NOMO-1 (cell line): Measurements from ENCODE around the gene H1-8.
"Not testable (repeated sequence)": the region's sequence is repeated elsewhere in the genome, so short reads cannot be mapped to it uniquely, and the experiment has no call there.

Experiments
- DNase-seq, 2 experiments: peaks; one replicate each; lab custom pipeline; 2025; ENCODE audit not compliant: unreplicated experiment in 2 of 2; lab: John Stamatoyannopoulos, UW

The H1-8 gene

DNA sequence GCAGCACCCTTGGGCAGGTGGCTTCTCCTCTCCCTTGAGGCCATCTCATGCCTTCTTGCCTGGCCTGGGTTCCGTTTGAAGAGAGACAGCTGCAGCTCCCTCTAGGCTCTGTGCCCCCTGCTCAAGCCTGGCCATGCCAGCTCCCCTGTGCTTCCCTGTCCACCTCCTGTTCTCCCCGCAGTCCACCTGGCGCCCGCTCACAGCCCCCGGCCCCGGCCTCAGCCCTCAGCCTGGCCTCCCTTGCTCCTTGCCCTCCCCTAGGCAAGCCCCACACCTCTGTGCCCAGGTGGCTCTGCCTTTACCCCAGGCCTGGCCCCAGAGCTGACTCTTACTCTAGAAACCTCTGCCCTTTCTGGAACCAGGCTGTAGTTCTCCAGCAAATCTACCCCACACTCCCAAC is 28.4 kb upstream of the H1-8 start:
- no peak for DNase-seq

DNA sequence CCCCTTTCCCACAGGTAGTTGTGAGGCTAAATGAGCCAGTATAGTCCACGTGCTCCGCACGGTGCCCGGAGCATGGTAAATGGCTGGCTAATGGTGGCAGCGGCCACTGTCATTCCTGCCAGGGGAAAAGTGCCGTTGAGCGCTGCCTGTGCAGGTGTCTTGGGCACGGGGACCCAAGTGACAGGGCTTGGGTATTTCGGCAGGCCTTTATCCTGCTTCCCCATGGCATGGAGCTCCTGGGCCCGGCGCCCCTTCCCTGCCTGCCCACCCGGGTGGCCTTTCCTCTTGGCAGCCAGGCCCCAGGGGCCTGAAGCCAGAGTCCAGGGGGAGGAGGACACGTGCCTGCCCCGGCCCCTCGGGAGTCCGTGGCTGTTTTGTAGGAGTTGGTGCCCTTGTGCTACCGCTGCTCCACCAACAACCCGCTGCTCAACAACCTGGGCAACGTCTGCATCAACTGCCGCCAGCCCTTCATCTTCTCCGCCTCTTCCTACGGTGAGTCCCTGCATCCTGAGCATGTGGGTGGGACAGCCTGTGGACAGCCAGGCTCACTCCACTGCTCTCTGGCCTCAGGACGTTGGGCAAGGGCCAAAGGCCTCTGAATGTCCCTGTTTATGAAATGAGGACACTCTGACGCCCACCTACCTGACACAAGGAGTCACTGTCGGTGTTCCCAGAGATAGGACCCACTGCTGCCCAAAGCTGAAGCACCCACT is 27.7 kb upstream of the H1-8 start:
- not testable (repeated sequence) for DNase-seq

DNA sequence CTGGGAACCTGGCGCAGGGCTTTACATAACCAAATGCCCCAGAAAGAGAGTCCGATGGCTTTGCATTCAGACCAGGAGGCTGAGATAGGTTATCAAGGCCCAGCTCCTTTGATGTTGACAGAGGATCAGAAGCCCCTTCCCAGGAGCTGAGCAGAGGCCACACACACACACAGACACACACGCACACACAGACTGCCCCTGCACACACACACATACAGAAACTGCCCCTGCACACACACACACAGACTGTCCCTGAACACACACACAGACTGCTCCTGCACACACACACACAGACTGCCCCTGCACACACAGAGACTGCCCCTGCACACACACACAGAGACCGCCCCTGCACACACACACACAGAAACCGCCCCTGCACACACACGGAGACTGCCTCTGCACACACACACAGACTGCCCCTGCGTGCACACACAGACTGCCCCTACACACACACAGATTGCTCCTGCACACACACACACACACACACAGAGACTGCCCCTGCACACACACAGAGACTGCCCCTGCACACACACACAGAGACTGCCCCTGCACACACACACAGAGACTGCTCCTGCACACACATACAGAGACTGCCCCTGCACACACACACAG is 27.0 kb upstream of the H1-8 start:
- DNase-seq = not testable (repeated sequence)

DNA sequence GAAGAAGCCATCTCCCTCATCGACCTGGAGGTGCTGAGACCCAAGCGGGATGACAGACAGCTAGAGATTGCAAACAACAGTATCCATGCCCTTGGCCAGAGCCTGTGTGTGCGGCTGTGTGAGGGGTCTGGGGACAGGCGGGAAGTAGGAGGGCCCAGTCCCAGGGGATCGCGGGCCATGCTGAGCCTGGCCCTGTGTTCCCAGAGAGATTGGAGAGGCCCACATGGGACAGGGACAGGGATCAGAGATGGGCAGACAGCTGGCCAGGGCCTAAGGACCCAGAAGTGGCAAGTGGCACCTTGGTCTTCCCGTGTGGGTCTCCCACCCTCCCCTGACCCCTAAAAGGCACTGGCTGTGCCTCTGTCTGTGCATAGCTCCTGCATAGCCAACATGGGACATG is 25.5 kb upstream of the H1-8 start:
- DNase-seq = no peak

DNA sequence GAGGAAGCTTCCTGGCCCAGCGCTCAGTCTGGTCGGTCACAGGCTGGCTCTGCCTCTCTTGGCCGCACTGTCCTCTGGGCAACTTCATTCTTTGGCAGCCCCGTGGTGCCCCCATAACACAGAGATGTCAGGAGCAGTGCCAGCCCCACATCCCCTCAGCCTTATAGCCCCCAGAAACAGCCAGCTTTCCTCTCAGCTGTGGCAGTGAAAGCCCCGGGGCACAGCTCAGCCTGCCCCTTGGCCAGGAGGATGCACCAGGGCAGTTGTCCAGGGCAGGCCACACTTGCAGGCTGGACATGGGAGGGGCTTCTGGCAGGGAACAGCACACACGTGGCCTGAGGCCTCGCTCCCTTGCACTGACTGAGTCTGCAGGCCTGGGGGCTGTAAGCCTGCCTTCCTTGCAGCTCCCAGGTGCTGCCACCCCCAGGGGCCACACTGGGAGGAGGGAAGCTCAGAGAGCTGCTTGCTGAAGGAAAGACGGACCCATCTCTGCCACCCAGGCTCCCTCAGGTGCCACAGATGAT is 24.9 kb upstream of the H1-8 start:
- DNase-seq = no peak

DNA sequence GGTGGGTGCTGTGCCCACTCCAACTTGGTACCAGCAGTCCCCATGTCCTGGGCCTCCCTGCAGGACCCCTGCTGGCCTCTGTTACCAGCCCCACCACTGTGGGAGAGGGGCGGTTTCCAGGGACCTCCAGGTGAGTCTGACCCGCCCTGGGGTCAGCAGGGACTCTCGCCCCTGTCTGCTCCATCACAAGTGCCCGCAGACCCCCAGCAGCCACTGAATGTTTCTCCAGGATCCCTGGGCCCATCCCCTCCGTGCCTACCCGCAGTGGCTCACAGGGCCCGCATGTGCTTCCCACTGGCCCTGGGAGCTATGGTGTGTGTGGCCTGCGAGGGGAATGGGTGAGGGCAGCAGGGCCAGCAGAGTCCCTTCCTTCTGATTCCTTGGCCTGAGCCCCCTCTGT is 24.4 kb upstream of the H1-8 start:
- no peak for DNase-seq

DNA sequence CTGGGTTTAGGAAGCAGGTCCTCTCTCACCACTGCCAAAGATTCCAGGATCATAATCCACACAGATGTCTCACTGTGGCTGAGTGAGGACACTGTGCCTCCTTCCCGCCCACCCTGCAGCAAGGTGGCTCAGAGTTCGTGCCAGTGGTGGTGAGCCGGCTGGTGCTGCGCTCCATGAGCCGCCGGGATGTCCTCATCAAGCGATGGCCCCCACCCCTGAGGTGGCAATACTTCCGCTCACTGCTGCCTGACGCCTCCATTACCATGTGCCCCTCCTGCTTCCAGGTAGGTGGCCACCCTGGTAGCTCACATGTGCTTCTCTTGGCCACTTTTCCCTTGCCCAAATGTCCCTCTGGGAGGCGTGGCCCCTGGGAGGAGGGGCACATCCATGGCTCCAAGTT is 23.5 kb upstream of the H1-8 start:
- DNase-seq = no peak

DNA sequence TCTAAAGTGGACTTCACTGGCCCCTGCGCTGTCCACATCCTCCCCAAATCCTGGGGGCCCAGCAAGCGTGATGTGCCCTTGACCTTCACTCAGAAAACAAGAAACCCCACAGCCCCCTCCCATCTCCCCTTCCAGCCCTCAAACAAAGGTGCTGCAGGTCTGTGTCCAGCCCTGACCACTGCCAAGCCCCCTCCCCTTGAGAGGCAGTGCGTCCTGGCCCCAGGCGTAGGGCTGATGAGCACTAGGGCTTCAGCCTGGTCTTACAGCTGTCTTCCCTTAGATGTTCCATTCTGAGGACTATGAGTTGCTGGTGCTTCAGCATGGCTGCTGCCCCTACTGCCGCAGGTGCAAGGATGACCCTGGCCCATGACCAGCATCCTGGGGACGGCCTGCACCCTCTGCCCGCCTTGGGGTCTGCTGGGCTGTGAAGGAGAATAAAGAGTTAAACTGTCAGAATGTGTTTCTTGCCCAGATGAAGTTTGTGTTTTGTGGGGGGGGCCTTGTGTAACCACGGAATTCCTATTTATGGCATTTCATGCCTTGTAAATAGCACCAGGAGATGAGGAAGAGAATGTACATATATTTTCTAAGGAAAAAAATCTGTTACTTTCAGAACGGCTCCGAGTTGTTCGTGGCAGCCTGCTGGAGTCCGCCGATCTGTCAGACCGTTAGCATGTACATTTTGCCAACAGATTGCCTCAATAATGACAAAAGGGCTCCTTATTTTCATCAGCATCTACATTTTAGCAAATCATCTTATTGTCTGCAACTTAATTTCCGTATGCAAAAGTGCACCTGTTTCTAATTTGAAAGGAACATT is 22.9 kb upstream of the H1-8 start:
- DNase-seq = no peak

DNA sequence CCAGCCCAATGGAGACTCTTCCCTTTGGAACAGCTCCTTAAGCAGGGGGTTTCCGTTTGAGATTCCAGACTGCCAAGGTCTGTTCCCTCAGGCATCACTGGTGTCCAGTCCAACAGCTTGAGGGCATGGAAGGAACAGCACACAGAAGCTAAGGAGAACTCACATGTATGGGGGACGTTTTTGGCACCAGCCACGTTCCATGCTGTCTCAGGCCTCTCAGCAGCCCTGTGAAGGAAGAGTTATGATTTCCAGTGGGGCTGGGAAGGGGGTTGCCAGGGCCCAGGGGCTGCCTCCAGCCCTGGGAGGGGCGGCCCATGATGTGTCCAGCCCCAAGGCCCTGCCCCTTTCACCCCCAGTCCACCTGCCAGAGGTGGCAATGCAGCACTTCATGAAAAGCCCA is 22.0 kb upstream of the H1-8 start:
- DNase-seq = no peak

DNA sequence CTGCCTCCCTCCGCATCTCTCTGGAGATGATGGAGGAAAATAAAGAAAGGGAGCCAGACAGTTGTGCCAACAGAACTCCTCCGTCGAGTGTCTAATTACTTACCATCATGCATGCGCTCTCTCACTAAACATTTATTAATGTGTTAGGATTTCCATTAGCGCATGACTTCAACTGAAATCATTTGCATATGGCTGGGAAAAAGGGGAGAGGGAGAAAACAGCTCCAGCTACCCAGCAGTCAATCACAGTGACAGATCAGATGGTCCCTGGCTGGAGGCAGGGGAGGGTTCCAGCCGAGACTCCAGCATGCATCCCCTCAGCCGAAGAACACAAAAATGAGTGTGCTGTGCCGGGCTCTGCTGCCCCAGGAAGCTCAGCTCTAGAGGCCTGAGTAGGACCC is 21.4 kb upstream of the H1-8 start:
- no peak for DNase-seq

DNA sequence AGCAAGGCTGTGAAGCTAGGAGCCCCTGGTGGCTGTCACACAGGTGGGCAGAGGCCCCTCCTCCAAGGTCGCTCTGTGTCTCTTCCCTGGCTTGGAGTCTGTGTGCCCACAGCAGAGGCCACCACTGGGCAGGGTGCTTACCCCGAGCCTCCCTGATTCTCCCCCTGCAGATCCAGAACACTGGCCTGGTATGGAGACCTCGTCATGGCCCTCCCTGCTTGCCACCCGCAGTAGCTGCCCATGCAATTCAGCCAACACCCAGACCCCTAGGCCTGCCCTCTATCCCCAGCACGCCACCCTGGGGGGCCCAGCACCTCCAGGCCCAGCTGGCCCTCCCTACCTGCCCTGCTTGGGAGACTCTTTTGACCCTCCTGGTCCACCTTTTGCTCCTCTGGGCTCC is 20.0 kb upstream of the H1-8 start:
- no peak for DNase-seq

DNA sequence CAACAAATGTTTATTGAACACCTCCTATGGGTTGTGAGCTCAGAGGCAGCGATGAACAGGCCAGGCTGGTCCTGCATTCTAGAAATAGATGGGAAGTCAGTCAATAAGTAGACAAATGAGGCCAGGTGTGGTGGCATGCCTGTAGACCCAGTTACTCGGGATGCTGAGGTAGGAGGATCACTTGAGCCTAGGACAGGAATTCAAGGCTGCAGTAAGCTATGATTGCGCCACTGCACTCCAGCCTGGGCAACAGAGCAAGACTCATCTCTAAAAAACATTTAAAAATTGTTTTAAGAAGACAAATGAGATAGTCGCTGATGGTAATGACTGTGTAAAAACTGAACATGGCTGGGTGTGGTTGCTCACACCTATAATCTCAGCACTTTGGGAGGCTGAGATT is 18.9 kb upstream of the H1-8 start:
- no peak for DNase-seq

DNA sequence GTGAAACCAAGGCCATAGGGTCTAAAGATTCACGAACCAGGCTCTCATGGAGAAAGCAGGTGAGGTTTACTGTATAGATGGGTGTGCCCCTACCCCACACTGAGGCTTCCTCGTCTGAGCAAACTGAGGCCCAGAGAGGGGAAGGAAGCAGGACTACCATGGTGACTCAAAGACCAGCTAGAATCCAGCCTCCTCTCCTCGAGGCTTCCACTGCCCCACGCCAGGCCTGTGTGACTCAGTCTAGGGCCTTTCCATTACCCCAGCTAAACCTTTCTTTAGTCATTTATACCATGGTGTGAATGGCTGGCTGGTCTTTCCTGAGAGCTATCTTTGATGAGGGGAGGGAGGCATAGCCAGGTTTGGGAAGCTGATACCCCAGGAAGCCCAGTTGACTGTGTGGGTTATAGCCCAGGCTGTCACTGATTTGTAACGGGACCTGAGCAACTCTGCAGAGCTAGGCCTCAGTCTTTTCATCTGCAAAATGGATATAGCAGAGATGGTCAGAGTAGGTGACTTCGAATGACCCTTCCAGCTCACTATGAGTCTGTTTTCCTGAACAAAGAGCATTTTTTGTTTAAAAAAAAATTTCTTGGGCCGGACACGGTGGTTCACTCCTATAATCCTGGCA is 17.5 kb upstream of the H1-8 start:
- no peak for DNase-seq

DNA sequence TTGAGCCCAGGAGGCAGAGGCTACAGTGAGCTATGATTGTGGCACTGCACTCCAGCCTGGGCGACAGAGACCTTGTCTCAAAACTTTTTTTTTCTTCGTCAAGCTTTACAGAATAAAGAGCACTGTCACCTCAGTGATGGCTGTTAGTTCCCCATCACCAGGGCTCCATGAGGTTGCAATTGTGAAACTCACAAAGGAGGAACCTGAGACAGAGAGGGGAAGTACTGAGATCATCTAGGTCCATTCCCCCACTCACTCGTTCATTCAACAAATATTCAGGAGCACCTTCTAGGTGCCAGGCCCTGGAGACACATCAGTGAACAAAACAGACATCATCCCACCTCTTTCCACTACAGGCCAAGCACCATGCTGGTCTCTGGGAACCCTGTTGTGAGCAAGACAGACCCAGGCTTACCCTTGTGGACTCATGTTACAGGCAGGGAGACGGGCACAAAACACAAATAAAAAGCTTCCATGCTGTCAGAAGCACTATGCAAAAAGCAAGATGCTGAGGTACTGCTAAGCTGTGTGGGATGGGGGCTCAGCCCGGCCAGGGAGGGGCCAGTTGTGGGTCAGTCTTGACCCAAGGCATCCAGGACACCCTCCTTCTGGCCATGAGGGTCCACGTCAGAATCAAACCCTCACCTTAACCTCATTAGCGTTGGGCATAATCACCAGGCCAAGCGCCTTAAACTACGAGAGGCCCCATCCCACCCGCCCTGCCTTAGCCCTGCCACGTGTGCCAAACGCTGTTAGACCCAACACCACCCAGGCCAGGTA is 16.7 kb upstream of the H1-8 start:
- peak; percentile 86 to 99 for DNase-seq

DNA sequence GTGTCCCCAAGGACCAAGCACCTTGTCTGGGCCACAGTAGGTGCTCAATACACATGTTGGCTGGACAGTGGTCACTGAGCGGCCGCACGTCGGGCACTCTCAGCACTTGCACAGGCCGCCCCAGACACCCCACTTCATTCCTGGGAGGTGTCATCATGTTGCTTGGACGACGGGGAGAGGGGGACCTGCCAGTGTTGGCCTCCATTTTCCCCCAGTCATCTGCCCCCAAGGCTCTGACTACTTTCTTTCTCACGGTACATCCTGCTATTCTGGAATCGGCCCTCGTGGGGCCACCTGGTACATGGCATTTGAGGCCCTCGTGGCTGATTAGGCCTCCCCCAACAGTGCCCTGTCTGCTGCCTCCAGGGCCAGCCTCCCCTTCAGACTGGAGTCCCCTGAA is 15.7 kb upstream of the H1-8 start:
- no peak for DNase-seq

DNA sequence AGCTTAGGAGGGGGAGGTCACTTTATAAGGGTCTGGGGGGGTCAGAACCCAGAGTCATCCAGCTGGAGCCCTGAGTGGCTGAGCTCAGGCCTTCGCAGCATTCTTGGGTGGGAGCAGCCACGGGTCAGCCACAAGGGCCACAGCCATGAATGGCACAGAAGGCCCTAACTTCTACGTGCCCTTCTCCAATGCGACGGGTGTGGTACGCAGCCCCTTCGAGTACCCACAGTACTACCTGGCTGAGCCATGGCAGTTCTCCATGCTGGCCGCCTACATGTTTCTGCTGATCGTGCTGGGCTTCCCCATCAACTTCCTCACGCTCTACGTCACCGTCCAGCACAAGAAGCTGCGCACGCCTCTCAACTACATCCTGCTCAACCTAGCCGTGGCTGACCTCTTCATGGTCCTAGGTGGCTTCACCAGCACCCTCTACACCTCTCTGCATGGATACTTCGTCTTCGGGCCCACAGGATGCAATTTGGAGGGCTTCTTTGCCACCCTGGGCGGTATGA is 14.3 kb upstream of the H1-8 start, which contains the start of gene RHO:
Gene RHO (plus strand): TSS at position 51 of the 512 bp plus-strand sequence. CDS start 95 bp downstream, at position 146.
- DNase-seq = no peak

DNA sequence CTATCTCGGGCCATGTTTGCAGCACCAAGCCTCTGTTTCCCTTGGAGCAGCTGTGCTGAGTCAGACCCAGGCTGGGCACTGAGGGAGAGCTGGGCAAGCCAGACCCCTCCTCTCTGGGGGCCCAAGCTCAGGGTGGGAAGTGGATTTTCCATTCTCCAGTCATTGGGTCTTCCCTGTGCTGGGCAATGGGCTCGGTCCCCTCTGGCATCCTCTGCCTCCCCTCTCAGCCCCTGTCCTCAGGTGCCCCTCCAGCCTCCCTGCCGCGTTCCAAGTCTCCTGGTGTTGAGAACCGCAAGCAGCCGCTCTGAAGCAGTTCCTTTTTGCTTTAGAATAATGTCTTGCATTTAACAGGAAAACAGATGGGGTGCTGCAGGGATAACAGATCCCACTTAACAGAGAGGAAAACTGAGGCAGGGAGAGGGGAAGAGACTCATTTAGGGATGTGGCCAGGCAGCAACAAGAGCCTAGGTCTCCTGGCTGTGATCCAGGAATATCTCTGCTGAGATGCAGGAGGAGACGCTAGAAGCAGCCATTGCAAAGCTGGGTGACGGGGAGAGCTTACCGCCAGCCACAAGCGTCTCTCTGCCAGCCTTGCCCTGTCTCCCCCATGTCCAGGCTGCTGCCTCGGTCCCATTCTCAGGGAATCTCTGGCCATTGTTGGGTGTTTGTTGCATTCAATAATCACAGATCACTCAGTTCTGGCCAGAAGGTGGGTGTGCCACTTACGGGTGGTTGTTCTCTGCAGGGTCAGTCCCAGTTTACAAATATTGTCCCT is 13.4 kb upstream of the H1-8 start:
- no peak for DNase-seq

DNA sequence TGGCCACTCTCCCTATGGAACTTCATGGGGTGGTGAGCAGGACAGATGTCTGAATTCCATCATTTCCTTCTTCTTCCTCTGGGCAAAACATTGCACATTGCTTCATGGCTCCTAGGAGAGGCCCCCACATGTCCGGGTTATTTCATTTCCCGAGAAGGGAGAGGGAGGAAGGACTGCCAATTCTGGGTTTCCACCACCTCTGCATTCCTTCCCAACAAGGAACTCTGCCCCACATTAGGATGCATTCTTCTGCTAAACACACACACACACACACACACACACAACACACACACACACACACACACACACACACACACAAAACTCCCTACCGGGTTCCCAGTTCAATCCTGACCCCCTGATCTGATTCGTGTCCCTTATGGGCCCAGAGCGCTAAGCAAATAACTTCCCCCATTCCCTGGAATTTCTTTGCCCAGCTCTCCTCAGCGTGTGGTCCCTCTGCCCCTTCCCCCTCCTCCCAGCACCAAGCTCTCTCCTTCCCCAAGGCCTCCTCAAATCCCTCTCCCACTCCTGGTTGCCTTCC is 12.7 kb upstream of the H1-8 start:
- no peak for DNase-seq

DNA sequence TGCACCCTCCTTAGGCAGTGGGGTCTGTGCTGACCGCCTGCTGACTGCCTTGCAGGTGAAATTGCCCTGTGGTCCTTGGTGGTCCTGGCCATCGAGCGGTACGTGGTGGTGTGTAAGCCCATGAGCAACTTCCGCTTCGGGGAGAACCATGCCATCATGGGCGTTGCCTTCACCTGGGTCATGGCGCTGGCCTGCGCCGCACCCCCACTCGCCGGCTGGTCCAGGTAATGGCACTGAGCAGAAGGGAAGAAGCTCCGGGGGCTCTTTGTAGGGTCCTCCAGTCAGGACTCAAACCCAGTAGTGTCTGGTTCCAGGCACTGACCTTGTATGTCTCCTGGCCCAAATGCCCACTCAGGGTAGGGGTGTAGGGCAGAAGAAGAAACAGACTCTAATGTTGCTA is 12.2 kb upstream of the H1-8 start:
- no peak for DNase-seq
